Measurements from ENCODE around the gene PDP2.

PDP2 gene

DNA sequence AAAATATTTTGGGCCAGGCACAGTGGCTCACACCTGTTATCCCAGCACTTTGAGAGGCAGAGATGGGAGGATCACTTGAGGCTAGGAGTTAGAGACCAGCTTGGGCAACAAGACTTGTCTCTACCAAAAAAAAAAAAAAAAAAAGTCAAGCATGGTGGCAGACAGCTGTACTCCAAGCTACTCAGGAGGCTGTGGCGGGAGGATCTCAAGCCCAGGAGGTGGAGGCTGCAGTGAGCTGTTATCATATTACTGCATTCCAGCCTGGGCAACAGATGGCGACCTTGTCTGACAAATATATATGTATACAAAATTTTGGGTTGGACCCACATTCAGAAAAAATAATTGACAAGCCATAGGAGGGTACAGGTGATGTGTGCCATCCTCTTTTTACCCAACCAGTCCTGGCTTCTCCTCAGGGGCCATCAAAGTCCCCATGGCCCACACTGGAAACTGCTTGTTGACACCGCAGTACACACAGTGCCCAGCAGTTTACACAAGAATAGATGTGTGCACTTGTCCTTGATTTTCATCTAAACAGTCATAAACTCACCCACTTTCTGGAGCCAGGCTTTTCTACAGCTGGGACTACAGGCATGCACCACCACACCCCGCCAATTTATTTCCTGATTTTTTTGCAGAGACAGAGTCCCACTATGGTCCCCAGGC is 56.7 kb downstream of the PDP2 start:
- Mint-ChIP-seq H3K4me1 (peaks cover 69% of the 10 kb centered on the region), H3K27me3 (no peaks in the 10 kb centered on the region), H3K9me3 (no peaks in the 10 kb centered on the region), H3K27ac (peak overlapping the region in 1 of 2 donors; percentile 48), H3K4me3 (peak overlapping the region; percentile 98 to 100)
- no peak for ATAC-seq
- DNase-seq: no peak

DNA sequence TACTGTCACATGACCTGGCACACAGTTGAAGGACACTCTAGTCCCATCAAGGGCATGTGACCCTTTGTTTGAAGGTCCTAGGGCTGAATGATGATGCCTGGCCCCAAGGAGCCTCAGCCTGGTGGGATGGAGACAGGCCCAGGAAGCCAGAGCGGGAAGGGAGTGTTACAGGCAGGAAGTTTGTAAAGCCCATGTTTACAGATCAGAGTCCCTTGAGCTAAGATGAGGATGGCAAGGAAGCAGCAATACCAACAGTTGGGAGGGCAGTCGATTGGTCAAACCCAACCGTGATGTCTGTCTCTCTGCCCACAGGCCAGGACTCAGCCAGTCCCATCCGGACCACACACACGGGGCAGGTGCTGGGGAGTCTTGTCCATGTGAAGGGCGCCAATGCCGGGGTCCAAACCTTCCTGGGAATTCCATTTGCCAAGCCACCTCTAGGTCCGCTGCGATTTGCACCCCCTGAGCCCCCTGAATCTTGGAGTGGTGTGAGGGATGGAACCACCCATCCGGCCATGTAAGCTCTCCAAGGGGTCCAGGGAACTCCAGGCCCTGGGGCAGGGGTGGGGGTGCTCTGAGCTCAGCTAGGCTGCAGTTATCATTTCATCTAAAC is 57.5 kb downstream of the PDP2 start:
- H3K4me3 Mint-ChIP-seq: no peak overlapping the region

DNA sequence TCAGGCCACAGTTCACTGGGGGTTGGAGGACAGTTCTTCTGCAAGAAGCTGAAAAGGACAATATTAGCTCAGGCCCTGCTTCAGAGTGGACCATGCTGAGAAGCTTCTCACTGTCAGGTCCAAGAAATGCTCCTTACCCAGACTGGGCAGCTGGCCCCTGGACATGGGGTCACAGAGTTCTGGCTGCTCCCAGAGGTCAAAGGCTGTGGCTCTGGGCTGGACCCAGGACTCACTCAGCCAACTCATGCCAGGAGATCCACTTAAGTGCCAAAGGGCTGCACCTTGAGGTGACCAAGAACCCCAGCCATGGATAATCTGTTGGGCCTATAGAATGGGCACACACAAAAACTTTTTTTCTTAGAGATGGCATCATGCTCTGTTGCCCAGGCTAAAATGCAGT is 59.1 kb downstream of the PDP2 start:
- peaks cover 46% of the 10 kb centered on the region for H3K4me1 Mint-ChIP-seq
- ATAC-seq: no peak

More for the DNA sequence above, 57.5 kb downstream of the PDP2 start:
- Mint-ChIP-seq H3K27me3 (no peaks in the 10 kb centered on the region), H3K27ac (peak overlapping the region in 1 of 2 donors; percentile 53), H3K9me3 (no peaks in the 10 kb centered on the region), H3K4me1 (peaks cover 61% of the 10 kb centered on the region)
- DNase-seq: no peak
- no peak for ATAC-seq

GRCh38 chr16:66940236-66940635 is 59.9 kb downstream of the PDP2 start:
- Mint-ChIP-seq H3K4me1 (peaks cover 37% of the 10 kb centered on the region), H3K27ac (no peak overlapping the region), H3K4me3 (no peak overlapping the region), H3K9me3 (no peaks in the 10 kb centered on the region), H3K27me3 (no peaks in the 10 kb centered on the region)
- ATAC-seq (no peak), DNase-seq (no peak)

More for the DNA sequence above, 59.1 kb downstream of the PDP2 start:
- DNase-seq: no peak
- Mint-ChIP-seq H3K4me3 (no peak overlapping the region), H3K27me3 (no peaks in the 10 kb centered on the region), H3K27ac (no peak overlapping the region), H3K9me3 (no peaks in the 10 kb centered on the region)
